Nephron (organoid): Measurements from ENCODE around the gene CMTM8.

ENCODE experiments used
- H3K27ac Mint-ChIP-seq, 3 experiments: 2 replicates each; pipeline ENCODE4 v1.8.0; 2020; ENCODE audit warnings: mixed read lengths in 3 of 3, mild to moderate bottlenecking in 2 of 3, moderate library complexity in 1 of 3
- H3K27me3 Mint-ChIP-seq: 2 replicates; pipeline ENCODE4 v1.8.0; 2021; ENCODE audit warnings: low read depth, mild to moderate bottlenecking, moderate library complexity, mixed read lengths
- H3K36me3 Mint-ChIP-seq: 2 replicates; pipeline ENCODE4 v1.8.0; 2020; ENCODE audit warnings: low read depth, mixed read lengths
- H3K4me1 Mint-ChIP-seq: 2 replicates; pipeline ENCODE4 v1.8.0; 2020; ENCODE audit warnings: mixed read lengths
- H3K4me3 Mint-ChIP-seq, 3 experiments: 2 replicates each; pipeline ENCODE4 v1.8.0; 2020; ENCODE audit warnings: mild to moderate bottlenecking in 3 of 3, mixed read lengths in 3 of 3, moderate library complexity in 2 of 3
- H3K9me3 Mint-ChIP-seq: 2 replicates; pipeline ENCODE4 v1.8.0; 2020; ENCODE audit warnings: mixed read lengths
- CTCF ChIP-seq, 3 experiments: fragments of 200-600 bp; sonication (generic); IDR thresholded peaks; one replicate each; pipeline ENCODE4 v1.5.0; 2021; ENCODE audit warnings: antibody characterized with exemption in 3 of 3; ENCODE audit not compliant: unreplicated experiment in 3 of 3

Gene CMTM8

GRCh38 chr3:32319607-32320006, 81.1 kb downstream of the CMTM8 start:
- peaks cover 20% of the 10 kb centered on the region for H3K4me1 Mint-ChIP-seq
- H3K4me3 Mint-ChIP-seq = no peak overlapping the region
- peaks cover 4% of the 10 kb centered on the region for H3K27me3 Mint-ChIP-seq
- peak overlapping the region in 1 of 3 experiments; percentile 33 for H3K27ac Mint-ChIP-seq
- TF ChIP-seq CTCF (IDR thresholded peaks at IDR 0.05; ENCODE audit: unreplicated experiment in 3 of 3) = no peak
- H3K36me3 Mint-ChIP-seq = no peaks in the 10 kb centered on the region
- H3K9me3 Mint-ChIP-seq = no peaks in the 10 kb centered on the region

- H3K36me3 Mint-ChIP-seq = no peaks in the 10 kb centered on the region
Measured at GRCh38 chr3:32320080-32320479, 81.6 kb downstream of the CMTM8 start.

GRCh38 chr3:32321095-32321790, 82.8 kb downstream of the CMTM8 start:
- H3K36me3 Mint-ChIP-seq = no peaks in the 10 kb centered on the region
- H3K4me1 Mint-ChIP-seq = peaks cover 36% of the 10 kb centered on the region
- H3K27ac Mint-ChIP-seq = peak overlapping the region in 2 of 3 experiments; percentile 3 to 21
- no peak for TF ChIP-seq CTCF (IDR thresholded peaks at IDR 0.05; ENCODE audit: unreplicated experiment in 3 of 3)
- H3K4me3 Mint-ChIP-seq = no peak overlapping the region
- peaks cover 7% of the 10 kb centered on the region for H3K27me3 Mint-ChIP-seq
- no peaks in the 10 kb centered on the region for H3K9me3 Mint-ChIP-seq

More at GRCh38 chr3:32320080-32320479, 81.6 kb downstream of the CMTM8 start:
- no peak overlapping the region for H3K27ac Mint-ChIP-seq
- H3K4me3 Mint-ChIP-seq = no peak overlapping the region
- H3K4me1 Mint-ChIP-seq = peaks cover 25% of the 10 kb centered on the region
- peaks cover 4% of the 10 kb centered on the region for H3K27me3 Mint-ChIP-seq
- no peaks in the 10 kb centered on the region for H3K9me3 Mint-ChIP-seq
- TF ChIP-seq CTCF (IDR thresholded peaks at IDR 0.05; ENCODE audit: unreplicated experiment in 3 of 3) = no peak

GRCh38 chr3:32322311-32322710, 83.8 kb downstream of the CMTM8 start:
- no peak overlapping the region for H3K4me3 Mint-ChIP-seq
- H3K36me3 Mint-ChIP-seq = no peaks in the 10 kb centered on the region
- TF ChIP-seq CTCF (IDR thresholded peaks at IDR 0.05; ENCODE audit: unreplicated experiment in 3 of 3) = no peak
- H3K27me3 Mint-ChIP-seq = peaks cover 7% of the 10 kb centered on the region
- no peaks in the 10 kb centered on the region for H3K9me3 Mint-ChIP-seq
- H3K4me1 Mint-ChIP-seq = peaks cover 32% of the 10 kb centered on the region
- no peak overlapping the region for H3K27ac Mint-ChIP-seq

GRCh38 chr3:32323604-32324003, 85.1 kb downstream of the CMTM8 start:
- TF ChIP-seq CTCF (IDR thresholded peaks at IDR 0.05; ENCODE audit: unreplicated experiment in 3 of 3) = no peak
- Mint-ChIP-seq H3K27me3 (peaks cover 7% of the 10 kb centered on the region), H3K27ac (no peak overlapping the region), H3K4me3 (no peak overlapping the region), H3K36me3 (no peaks in the 10 kb centered on the region), H3K9me3 (peaks cover 2% of the 10 kb centered on the region), H3K4me1 (peaks cover 32% of the 10 kb centered on the region)

GRCh38 chr3:32325201-32325600, 86.7 kb downstream of the CMTM8 start:
- Mint-ChIP-seq H3K9me3 (peaks cover 9% of the 10 kb centered on the region), H3K27ac (peak overlapping the region in 1 of 3 experiments; percentile 47), H3K27me3 (peaks cover 7% of the 10 kb centered on the region), H3K4me1 (peaks cover 32% of the 10 kb centered on the region), H3K36me3 (peaks cover 5% of the 10 kb centered on the region), H3K4me3 (no peak overlapping the region)
- TF ChIP-seq CTCF (IDR thresholded peaks at IDR 0.05; ENCODE audit: unreplicated experiment in 3 of 3) = no peak
